Activated T-cell treated with anti-CD3 and anti-CD28 coated beads, Interleukin-2, amount 50 U/mL, for 72 hours (primary cell): ENCODE measurements around the gene EFNB3. TPM values are rescaled to one million over a fixed set of nuclear protein-coding genes. Genes with fewer than 3 reads are reported as not detected.

Source experiments
- ATAC-seq, 2 donors: fragments of 150-1000 bp; cut with Tn5 transposase; replicated peaks in 1 of 2; 2 replicates each; pipeline ENCODE4 v1.10.0; 2021; ENCODE audit warnings: moderate library complexity in 2 of 2, mild to moderate bottlenecking in 1 of 2
- DNase-seq, 2 donors: peaks; one replicate each; pipeline ENCODE4 v3.0.0; 2021 to 2022; ENCODE audit warnings: mixed read lengths in 1 of 2
- H3K27ac Mint-ChIP-seq: one replicate; pipeline ENCODE4 v1.8.0; 2022; ENCODE audit warnings: mild to moderate bottlenecking, moderate library complexity, mixed read lengths
- H3K27me3 Mint-ChIP-seq: one replicate; pipeline ENCODE4 v1.8.0; 2022; ENCODE audit warnings: low read depth, mixed read lengths
- H3K36me3 Mint-ChIP-seq, 2 donors: one replicate each; pipeline ENCODE4 v1.8.0; 2022; ENCODE audit warnings: mixed read lengths in 2 of 2, mild to moderate bottlenecking in 1 of 2; ENCODE audit not compliant: insufficient read depth in 2 of 2
- H3K4me1 Mint-ChIP-seq: one replicate; pipeline ENCODE4 v1.8.0; 2022; ENCODE audit warnings: low read depth, mixed read lengths
- H3K4me3 Mint-ChIP-seq, 2 donors: one replicate each; pipeline ENCODE4 v1.8.0; 2022; ENCODE audit warnings: mild to moderate bottlenecking in 2 of 2, mixed read lengths in 2 of 2, moderate library complexity in 2 of 2
- H3K9me3 Mint-ChIP-seq, 2 donors: one replicate each; pipeline ENCODE4 v1.8.0; 2022; ENCODE audit warnings: mixed read lengths in 2 of 2
- total RNA-seq, 2 donors: library from RNA; stranded (reverse); gene quantifications; one replicate each; pipeline ENCODE4 v1.2.3, GENCODE V29; 2022

The EFNB3 gene
- total RNA-seq, 2 donors from 2014 or later: not detected

- H3K4me3 Mint-ChIP-seq: peak overlapping the region; percentile 88
- H3K27ac Mint-ChIP-seq: no peak overlapping the region
- no peaks in the 10 kb centered on the region for H3K36me3 Mint-ChIP-seq
- no peaks in the 10 kb centered on the region for H3K9me3 Mint-ChIP-seq
- peaks cover 88% of the 10 kb centered on the region for H3K27me3 Mint-ChIP-seq
- no peak for DNase-seq
- ATAC-seq: no peak
- peaks cover 23% of the 10 kb centered on the region for H3K4me1 Mint-ChIP-seq
Measured at GRCh38 chr17:7715936-7716886, 11.2 kb downstream of the EFNB3 start.

GRCh38 chr17:7716901-7717755 is 12.1 kb downstream of the EFNB3 start, which contains the start of gene DNAH2:
DNAH2 (plus strand) TSS chr17:7717744; CDS start chr17:7719735, 1,991 bp downstream.
- no peak within 1 kb of the TSS for H3K27ac Mint-ChIP-seq
- no peaks in the 10 kb centered on the region for H3K9me3 Mint-ChIP-seq
- peak within 1 kb of the TSS; percentile 88 for H3K4me3 Mint-ChIP-seq
- H3K4me1 Mint-ChIP-seq: peaks cover 23% of the 10 kb centered on the region
- ATAC-seq (peak; percentile 85 to 88), DNase-seq (peak; percentile 61 to 69)
- peaks cover 87% of the 10 kb centered on the region for H3K27me3 Mint-ChIP-seq
- H3K36me3 Mint-ChIP-seq: no peaks in the 10 kb centered on the region

DNA sequence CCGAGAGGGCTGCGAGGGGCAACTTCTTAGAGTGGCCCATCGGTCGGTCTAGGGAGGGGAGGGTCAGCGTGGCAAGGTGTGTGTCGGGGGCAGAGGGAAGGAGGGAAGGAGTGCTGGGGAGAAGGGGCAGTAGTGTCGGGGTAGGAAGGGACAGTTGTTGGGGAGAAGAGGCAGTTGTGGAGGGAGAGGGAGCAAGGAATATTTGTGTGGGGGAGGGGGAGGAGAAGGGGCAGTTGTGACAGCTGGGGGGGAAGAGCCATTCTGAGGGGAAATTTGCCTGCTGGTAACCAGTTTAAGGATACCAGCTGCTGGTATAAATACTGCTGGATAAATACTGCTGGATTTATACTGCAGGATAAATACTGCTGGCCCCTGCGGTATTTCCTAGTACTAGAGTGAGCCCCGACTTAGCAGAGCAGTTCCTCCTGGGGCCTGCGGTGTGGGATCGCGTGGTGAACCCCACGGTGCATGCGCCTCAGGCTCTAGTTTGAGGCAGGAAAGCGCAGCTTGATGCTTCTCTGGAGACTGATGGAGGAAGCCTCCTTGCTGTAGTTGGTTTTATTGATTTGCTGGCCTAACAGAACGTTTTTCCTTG is 12.9 kb downstream of the EFNB3 start:
- Mint-ChIP-seq H3K4me1 (peaks cover 23% of the 10 kb centered on the region), H3K27ac (no peak overlapping the region), H3K27me3 (peaks cover 86% of the 10 kb centered on the region), H3K4me3 (peak overlapping the region; percentile 88), H3K36me3 (no peaks in the 10 kb centered on the region), H3K9me3 (no peaks in the 10 kb centered on the region)
- ATAC-seq (peak in 1 of 2 donors; percentile 45), DNase-seq (peak in 1 of 2 donors; percentile 33)

- H3K9me3 Mint-ChIP-seq: no peaks in the 10 kb centered on the region
- no peak overlapping the region for H3K4me3 Mint-ChIP-seq
Measured at GRCh38 chr17:7719661-7720060, 14.7 kb downstream of the EFNB3 start.

GRCh38 chr17:7720125-7720524 is 15.1 kb downstream of the EFNB3 start:
- Mint-ChIP-seq H3K4me1 (peaks cover 23% of the 10 kb centered on the region), H3K36me3 (no peaks in the 10 kb centered on the region), H3K27ac (no peak overlapping the region), H3K4me3 (no peak overlapping the region), H3K27me3 (peaks cover 78% of the 10 kb centered on the region), H3K9me3 (no peaks in the 10 kb centered on the region)
- DNase-seq: no peak
- no peak for ATAC-seq

More at GRCh38 chr17:7719661-7720060, 14.7 kb downstream of the EFNB3 start:
- Mint-ChIP-seq H3K27ac (no peak overlapping the region), H3K36me3 (no peaks in the 10 kb centered on the region), H3K27me3 (peaks cover 78% of the 10 kb centered on the region), H3K4me1 (peaks cover 23% of the 10 kb centered on the region)
- ATAC-seq (no peak), DNase-seq (no peak)

GRCh38 chr17:7721612-7722011 is 16.6 kb downstream of the EFNB3 start:
- no peaks in the 10 kb centered on the region for H3K36me3 Mint-ChIP-seq
- peaks cover 66% of the 10 kb centered on the region for H3K27me3 Mint-ChIP-seq
- ATAC-seq: no peak
- no peak overlapping the region for H3K4me3 Mint-ChIP-seq
- H3K27ac Mint-ChIP-seq: no peak overlapping the region
- no peaks in the 10 kb centered on the region for H3K9me3 Mint-ChIP-seq
- H3K4me1 Mint-ChIP-seq: peaks cover 18% of the 10 kb centered on the region
- DNase-seq: no peak

- DNase-seq (no peak), ATAC-seq (no peak)
- Mint-ChIP-seq H3K9me3 (no peaks in the 10 kb centered on the region), H3K36me3 (no peaks in the 10 kb centered on the region), H3K27me3 (peaks cover 14% of the 10 kb centered on the region), H3K27ac (no peak overlapping the region), H3K4me1 (no peaks in the 10 kb centered on the region), H3K4me3 (no peak overlapping the region)
Measured at GRCh38 chr17:7727886-7728285, 22.9 kb downstream of the EFNB3 start.

- Mint-ChIP-seq H3K4me3 (no peak overlapping the region), H3K36me3 (no peaks in the 10 kb centered on the region), H3K27ac (no peak overlapping the region), H3K9me3 (no peaks in the 10 kb centered on the region), H3K27me3 (peaks cover 7% of the 10 kb centered on the region), H3K4me1 (no peaks in the 10 kb centered on the region)
- DNase-seq (no peak), ATAC-seq (no peak)
Measured at GRCh38 chr17:7729816-7730215, 24.8 kb downstream of the EFNB3 start.

DNA sequence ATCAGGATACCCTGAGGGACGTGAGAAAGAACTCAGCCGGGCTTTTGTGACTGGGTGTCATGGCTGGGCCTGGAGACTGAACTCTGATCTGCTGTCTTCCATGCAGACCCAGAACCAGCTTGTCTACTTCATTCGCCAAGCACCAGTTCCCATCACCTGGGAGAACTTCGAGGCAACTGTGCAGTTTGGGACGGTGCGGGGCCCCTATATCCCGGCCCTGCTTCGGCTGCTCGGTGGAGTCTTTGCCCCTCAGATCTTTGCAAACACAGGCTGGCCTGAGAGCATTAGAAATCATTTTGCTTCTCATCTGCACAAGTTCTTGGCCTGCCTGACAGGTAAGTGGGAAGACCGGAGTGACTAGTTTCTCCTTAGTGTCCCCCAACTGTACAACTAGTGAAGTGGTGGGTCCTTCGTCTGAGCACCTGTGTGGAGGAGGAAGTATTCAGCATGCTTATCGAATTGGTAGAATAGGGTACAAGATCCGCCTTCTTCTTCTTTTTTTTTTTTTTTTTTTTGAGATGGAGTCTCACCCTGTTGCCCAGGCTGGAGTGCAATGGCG is 28.1 kb downstream of the EFNB3 start:
- H3K27me3 Mint-ChIP-seq: peaks cover 8% of the 10 kb centered on the region
- H3K36me3 Mint-ChIP-seq: no peaks in the 10 kb centered on the region
- DNase-seq (no peak), ATAC-seq (no peak)
- no peaks in the 10 kb centered on the region for H3K9me3 Mint-ChIP-seq
- no peak overlapping the region for H3K4me3 Mint-ChIP-seq
- no peaks in the 10 kb centered on the region for H3K4me1 Mint-ChIP-seq
- no peak overlapping the region for H3K27ac Mint-ChIP-seq

GRCh38 chr17:7737601-7738000 is 32.6 kb downstream of the EFNB3 start:
- Mint-ChIP-seq H3K27ac (no peak overlapping the region), H3K27me3 (peaks cover 26% of the 10 kb centered on the region), H3K4me1 (no peaks in the 10 kb centered on the region), H3K36me3 (no peaks in the 10 kb centered on the region), H3K9me3 (no peaks in the 10 kb centered on the region), H3K4me3 (no peak overlapping the region)
- ATAC-seq (no peak), DNase-seq (no peak)

DNA sequence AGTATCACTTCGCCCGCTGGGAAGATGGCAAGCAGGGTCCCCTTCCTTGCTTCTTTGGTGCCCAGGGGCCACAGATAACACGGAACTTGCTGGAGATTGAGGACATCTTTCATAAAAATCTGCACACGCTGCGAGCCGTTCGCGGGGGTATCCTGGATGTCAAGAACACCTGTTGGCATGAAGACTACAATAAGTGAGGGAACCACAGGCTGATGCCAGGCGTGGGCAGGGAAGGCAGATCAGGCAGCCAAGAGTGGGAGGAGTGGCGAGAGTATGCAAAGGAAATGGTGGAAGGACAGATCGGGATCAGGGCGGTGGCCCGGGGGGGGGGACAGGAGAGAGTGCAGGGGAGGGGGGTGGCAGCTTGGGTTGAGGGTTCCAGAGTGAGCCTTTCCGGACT is 34.7 kb downstream of the EFNB3 start:
- no peaks in the 10 kb centered on the region for H3K4me1 Mint-ChIP-seq
- no peak overlapping the region for H3K27ac Mint-ChIP-seq
- no peak overlapping the region for H3K4me3 Mint-ChIP-seq
- H3K36me3 Mint-ChIP-seq: no peaks in the 10 kb centered on the region
- no peak for ATAC-seq
- no peaks in the 10 kb centered on the region for H3K9me3 Mint-ChIP-seq
- DNase-seq: no peak
- peaks cover 26% of the 10 kb centered on the region for H3K27me3 Mint-ChIP-seq

DNA sequence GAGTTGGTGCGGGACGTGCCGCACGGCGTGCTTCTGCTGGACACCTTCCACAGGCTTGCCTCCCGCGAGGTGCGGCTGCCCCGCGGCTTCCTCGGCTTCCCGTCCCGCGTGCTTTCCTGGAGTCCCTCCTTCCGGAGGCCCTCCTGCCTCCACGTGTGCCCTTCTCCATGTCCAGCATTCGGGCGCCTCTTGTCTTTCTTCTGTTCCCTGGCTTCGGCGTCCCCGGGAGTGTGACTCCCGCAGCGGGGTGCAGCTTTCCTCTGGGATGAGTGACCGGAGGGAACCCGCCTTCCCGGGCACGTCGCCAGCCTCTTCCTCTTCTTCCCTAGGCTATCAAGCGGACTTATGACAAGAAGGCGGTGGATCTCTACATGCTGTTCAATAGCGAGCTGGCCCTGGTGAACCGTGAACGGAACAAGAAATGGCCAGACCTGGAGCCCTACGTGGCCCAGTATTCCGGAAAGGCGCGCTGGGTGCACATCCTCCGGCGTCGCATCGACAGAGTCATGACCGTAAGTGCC is 35.5 kb downstream of the EFNB3 start:
- no peak for DNase-seq
- Mint-ChIP-seq H3K9me3 (no peaks in the 10 kb centered on the region), H3K4me3 (no peak overlapping the region), H3K27me3 (peaks cover 26% of the 10 kb centered on the region), H3K27ac (no peak overlapping the region), H3K4me1 (no peaks in the 10 kb centered on the region), H3K36me3 (no peaks in the 10 kb centered on the region)
- ATAC-seq: no peak
